Neuron (in vitro differentiated cells): ENCODE data around the gene EEF1AKMT3.

Experiments used
- H2AFZ ChIP-seq: one replicate; pipeline ENCODE4 v1.6.1; 2013; ENCODE audit warnings: low read depth, mild to moderate bottlenecking, inconsistent platforms, low read length, moderate library complexity
- H3K27me3 ChIP-seq: one replicate; pipeline ENCODE4 v1.6.1; 2013; ENCODE audit warnings: low read length; ENCODE audit not compliant: insufficient read depth
- H3K36me3 ChIP-seq: one replicate; pipeline ENCODE4 v1.6.1; 2013; ENCODE audit warnings: low read length; ENCODE audit not compliant: insufficient read depth
- H3K4me1 ChIP-seq: one replicate; pipeline ENCODE4 v1.6.1; 2013; ENCODE audit warnings: low read length; ENCODE audit not compliant: insufficient read depth
- H3K4me3 ChIP-seq: 2 replicates; pipeline ENCODE4 v1.5.1; 2013; ENCODE audit warnings: mild to moderate bottlenecking, low read length, moderate library complexity
- H3K9me3 ChIP-seq: one replicate; pipeline ENCODE4 v1.6.1; 2013; ENCODE audit warnings: low read length

EEF1AKMT3 gene

GRCh38 chr12:57758552-57759359 lies 13.7 kb upstream of the EEF1AKMT3 start:
- Histone ChIP-seq H2AFZ (no peak overlapping the region), H3K27me3 (no peaks in the 10 kb centered on the region), H3K9me3 (no peaks in the 10 kb centered on the region), H3K4me3 (no peak overlapping the region), H3K36me3 (peaks cover 31% of the 10 kb centered on the region), H3K4me1 (peaks cover 17% of the 10 kb centered on the region)

GRCh38 chr12:57759360-57759980 lies 12.9 kb upstream of the EEF1AKMT3 start:
- H2AFZ ChIP-seq, result no peak overlapping the region
- H3K36me3 ChIP-seq, result peaks cover 31% of the 10 kb centered on the region
- no peaks in the 10 kb centered on the region for H3K9me3 ChIP-seq
- H3K4me3 ChIP-seq, result no peak overlapping the region
- H3K27me3 ChIP-seq, result no peaks in the 10 kb centered on the region
- H3K4me1 ChIP-seq, result peaks cover 10% of the 10 kb centered on the region

- no peak overlapping the region for H3K4me3 ChIP-seq
- no peak overlapping the region for H2AFZ ChIP-seq
- H3K9me3 ChIP-seq, result no peaks in the 10 kb centered on the region
- peaks cover 7% of the 10 kb centered on the region for H3K4me1 ChIP-seq
- peaks cover 31% of the 10 kb centered on the region for H3K36me3 ChIP-seq
- no peaks in the 10 kb centered on the region for H3K27me3 ChIP-seq
These were observed 11.9 kb upstream of the EEF1AKMT3 start for GRCh38 chr12:57760347-57760982.

- Histone ChIP-seq H3K36me3 (peaks cover 31% of the 10 kb centered on the region), H3K4me3 (no peak overlapping the region), H2AFZ (no peak overlapping the region), H3K9me3 (no peaks in the 10 kb centered on the region), H3K4me1 (peaks cover under 1% of the 10 kb centered on the region), H3K27me3 (no peaks in the 10 kb centered on the region)
These were observed 10.9 kb upstream of the EEF1AKMT3 start for GRCh38 chr12:57761391-57761998.

- H3K27me3 ChIP-seq, result no peaks in the 10 kb centered on the region
These were observed 10.0 kb upstream of the EEF1AKMT3 start for GRCh38 chr12:57762463-57762862.

GRCh38 chr12:57763881-57764661 lies 8.3 kb upstream of the EEF1AKMT3 start:
- no peaks in the 10 kb centered on the region for H3K9me3 ChIP-seq
- no peak overlapping the region for H3K4me3 ChIP-seq
- no peaks in the 10 kb centered on the region for H3K27me3 ChIP-seq
- H2AFZ ChIP-seq, result no peak overlapping the region
- H3K4me1 ChIP-seq, result no peaks in the 10 kb centered on the region
- peaks cover 21% of the 10 kb centered on the region for H3K36me3 ChIP-seq

More at GRCh38 chr12:57762463-57762862, 10.0 kb upstream of the EEF1AKMT3 start:
- no peak overlapping the region for H3K4me3 ChIP-seq
- H2AFZ ChIP-seq, result no peak overlapping the region
- no peaks in the 10 kb centered on the region for H3K9me3 ChIP-seq
- peaks cover 28% of the 10 kb centered on the region for H3K36me3 ChIP-seq
- no peaks in the 10 kb centered on the region for H3K4me1 ChIP-seq

GRCh38 chr12:57764662-57765002 lies 7.8 kb upstream of the EEF1AKMT3 start:
- H3K9me3 ChIP-seq, result no peaks in the 10 kb centered on the region
- peaks cover 24% of the 10 kb centered on the region for H3K36me3 ChIP-seq
- H3K4me1 ChIP-seq, result no peaks in the 10 kb centered on the region
- H3K4me3 ChIP-seq, result no peak overlapping the region
- H2AFZ ChIP-seq, result no peak overlapping the region
- H3K27me3 ChIP-seq, result no peaks in the 10 kb centered on the region

- Histone ChIP-seq H3K4me3 (no peak overlapping the region), H3K36me3 (peaks cover 25% of the 10 kb centered on the region), H2AFZ (no peak overlapping the region), H3K27me3 (no peaks in the 10 kb centered on the region), H3K4me1 (no peaks in the 10 kb centered on the region), H3K9me3 (no peaks in the 10 kb centered on the region)
These were observed 7.3 kb upstream of the EEF1AKMT3 start for GRCh38 chr12:57765003-57765697.

- H3K4me3 ChIP-seq, result no peak overlapping the region
- no peak overlapping the region for H2AFZ ChIP-seq
- H3K4me1 ChIP-seq, result peaks cover 2% of the 10 kb centered on the region
- no peaks in the 10 kb centered on the region for H3K27me3 ChIP-seq
- H3K36me3 ChIP-seq, result peaks cover 22% of the 10 kb centered on the region
- H3K9me3 ChIP-seq, result no peaks in the 10 kb centered on the region
These were observed 6.5 kb upstream of the EEF1AKMT3 start for GRCh38 chr12:57765698-57766463.

- Histone ChIP-seq H3K9me3 (no peaks in the 10 kb centered on the region), H2AFZ (no peak within 1 kb of the TSS), H3K27me3 (no peaks in the 10 kb centered on the region), H3K4me3 (no peak within 1 kb of the TSS), H3K36me3 (peaks cover 22% of the 10 kb centered on the region), H3K4me1 (peaks cover 7% of the 10 kb centered on the region)
These were observed 5.7 kb upstream of the EEF1AKMT3 start, which contains the start of gene CYP27B1 for GRCh38 chr12:57766464-57767304. CYP27B1 (minus strand) TSS chr12:57767078; CDS start chr12:57767041, 37 bp downstream.

- H3K36me3 ChIP-seq, result peaks cover 22% of the 10 kb centered on the region
- H3K27me3 ChIP-seq, result no peaks in the 10 kb centered on the region
- H2AFZ ChIP-seq, result no peak overlapping the region
- no peaks in the 10 kb centered on the region for H3K9me3 ChIP-seq
- no peak overlapping the region for H3K4me3 ChIP-seq
- H3K4me1 ChIP-seq, result peaks cover 7% of the 10 kb centered on the region
These were observed 5.1 kb upstream of the EEF1AKMT3 start for GRCh38 chr12:57767305-57767698.
